ENCODE results near the gene FAM53B.

Gene FAM53B

GRCh38 chr10:124694481-124695220 lies 49.5 kb downstream of the FAM53B start:
- no peak for DNase-seq

- DNase-seq = no peak
These were observed 50.3 kb downstream of the FAM53B start for GRCh38 chr10:124693801-124694416.

GRCh38 chr10:124693396-124693795 lies 50.8 kb downstream of the FAM53B start:
- DNase-seq = no peak

GRCh38 chr10:124692100-124692446 lies 52.1 kb downstream of the FAM53B start:
- DNase-seq = no peak

- DNase-seq = no peak
These were observed 52.6 kb downstream of the FAM53B start for GRCh38 chr10:124691421-124692099.

- no peak for DNase-seq
These were observed 53.2 kb downstream of the FAM53B start for GRCh38 chr10:124691002-124691401.

GRCh38 chr10:124689911-124690498 lies 54.2 kb downstream of the FAM53B start:
- no peak for DNase-seq

GRCh38 chr10:124688889-124689670 lies 55.1 kb downstream of the FAM53B start:
- DNase-seq = peak; percentile 59

GRCh38 chr10:124688386-124688785 lies 55.8 kb downstream of the FAM53B start:
- no peak for DNase-seq

GRCh38 chr10:124686707-124687376 lies 57.3 kb downstream of the FAM53B start:
- DNase-seq = no peak

GRCh38 chr10:124685261-124685660 lies 58.9 kb downstream of the FAM53B start:
- no peak for DNase-seq

GRCh38 chr10:124683814-124684213 lies 60.4 kb downstream of the FAM53B start:
- DNase-seq = no peak

GRCh38 chr10:124681626-124682552 lies 62.3 kb downstream of the FAM53B start:
- DNase-seq = no peak

- DNase-seq = no peak
These were observed 63.1 kb downstream of the FAM53B start for GRCh38 chr10:124681091-124681490.

GRCh38 chr10:124680675-124681074 lies 63.5 kb downstream of the FAM53B start:
- no peak for DNase-seq

- DNase-seq = no peak
These were observed 64.8 kb downstream of the FAM53B start for GRCh38 chr10:124679401-124679800.

- peak; percentile 62 for DNase-seq
These were observed 65.5 kb downstream of the FAM53B start for GRCh38 chr10:124678557-124679240.

- no peak for DNase-seq
These were observed 66.2 kb downstream of the FAM53B start for GRCh38 chr10:124677749-124678556.

- DNase-seq = no peak
These were observed 66.9 kb downstream of the FAM53B start for GRCh38 chr10:124677293-124677699.

All from activated gamma-delta T cell treated with Interleukin-2 at 50 U/mL for 16 hours (primary cell).